Thyroid gland (tissue), 4 donors: ENCODE measurements around the gene SLAMF8.

Experiments used
- POLR2A ChIP-seq, 2 donors: fragments of 450-650 bp; IDR thresholded peaks; one replicate each; pipeline ENCODE4 v1.6.1; 2017; ENCODE audit warnings: antibody characterized with exemption in 2 of 2, mild to moderate bottlenecking in 2 of 2, moderate library complexity in 1 of 2
- TF ChIP-seq, protein P1 (sequence below), 6 experiments: fragments of 200-600 bp in 3 of 6; fragments of 450-650 bp in 3 of 6; sonication (generic) in 3 of 6; IDR thresholded peaks; one replicate each; pipeline ENCODE4 v1.5.1; 2016 to 2019; ENCODE audit warnings: antibody characterized with exemption in 6 of 6, mild to moderate bottlenecking in 2 of 6, inconsistent platforms in 1 of 6, moderate library complexity in 1 of 6

DNA sequence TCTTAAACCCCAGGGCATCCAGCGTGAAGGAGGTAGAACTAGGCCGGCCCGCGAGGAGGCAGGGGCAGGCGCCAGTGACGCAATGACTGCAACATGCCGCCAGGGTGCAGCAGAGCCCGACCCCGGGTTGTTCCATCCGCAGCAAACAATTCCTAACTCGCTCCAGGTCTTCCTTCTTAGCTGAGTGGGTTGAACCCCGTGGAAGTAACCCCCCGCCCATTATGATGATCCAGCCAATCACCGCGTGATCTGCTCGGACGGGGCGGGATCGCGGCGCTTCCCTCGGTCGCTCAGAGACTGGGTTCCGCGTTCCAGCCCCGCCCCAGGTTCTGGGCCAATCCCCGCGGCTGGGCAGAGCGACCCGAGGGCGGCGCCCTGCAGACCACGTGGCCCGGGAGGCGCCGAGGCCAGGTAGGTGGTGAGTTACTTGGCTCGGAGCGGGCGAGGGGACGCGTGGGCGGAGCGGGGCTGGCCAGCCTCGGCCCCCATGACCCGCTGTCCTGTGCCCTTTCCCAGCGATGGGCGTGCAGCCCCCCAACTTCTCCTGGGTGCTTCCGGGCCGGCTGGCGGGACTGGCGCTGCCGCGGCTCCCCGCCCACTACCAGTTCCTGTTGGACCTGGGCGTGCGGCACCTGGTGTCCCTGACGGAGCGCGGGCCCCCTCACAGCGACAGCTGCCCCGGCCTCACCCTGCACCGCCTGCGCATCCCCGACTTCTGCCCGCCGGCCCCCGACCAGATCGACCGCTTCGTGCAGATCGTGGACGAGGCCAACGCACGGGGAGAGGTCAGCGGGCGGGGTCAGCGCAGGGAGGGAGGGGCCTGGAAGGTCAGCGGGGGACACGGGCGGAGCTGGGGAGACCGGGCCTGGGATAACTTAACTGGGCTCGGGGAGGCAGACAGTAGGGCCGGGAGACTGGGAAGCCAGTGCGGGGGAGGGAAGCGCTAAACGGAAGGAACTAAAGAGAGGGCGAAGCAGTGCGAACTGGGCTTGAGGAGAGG lies 45.8 kb upstream of the SLAMF8 start, which contains the start of gene DUSP23:
- TF ChIP-seq, protein P1, sequence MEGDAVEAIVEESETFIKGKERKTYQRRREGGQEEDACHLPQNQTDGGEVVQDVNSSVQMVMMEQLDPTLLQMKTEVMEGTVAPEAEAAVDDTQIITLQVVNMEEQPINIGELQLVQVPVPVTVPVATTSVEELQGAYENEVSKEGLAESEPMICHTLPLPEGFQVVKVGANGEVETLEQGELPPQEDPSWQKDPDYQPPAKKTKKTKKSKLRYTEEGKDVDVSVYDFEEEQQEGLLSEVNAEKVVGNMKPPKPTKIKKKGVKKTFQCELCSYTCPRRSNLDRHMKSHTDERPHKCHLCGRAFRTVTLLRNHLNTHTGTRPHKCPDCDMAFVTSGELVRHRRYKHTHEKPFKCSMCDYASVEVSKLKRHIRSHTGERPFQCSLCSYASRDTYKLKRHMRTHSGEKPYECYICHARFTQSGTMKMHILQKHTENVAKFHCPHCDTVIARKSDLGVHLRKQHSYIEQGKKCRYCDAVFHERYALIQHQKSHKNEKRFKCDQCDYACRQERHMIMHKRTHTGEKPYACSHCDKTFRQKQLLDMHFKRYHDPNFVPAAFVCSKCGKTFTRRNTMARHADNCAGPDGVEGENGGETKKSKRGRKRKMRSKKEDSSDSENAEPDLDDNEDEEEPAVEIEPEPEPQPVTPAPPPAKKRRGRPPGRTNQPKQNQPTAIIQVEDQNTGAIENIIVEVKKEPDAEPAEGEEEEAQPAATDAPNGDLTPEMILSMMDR (IDR thresholded peaks at IDR 0.05), result peak; percentile 78 to 99 (median 96)
- peak; percentile 48 to 87 for TF ChIP-seq POLR2A (IDR thresholded peaks at IDR 0.05)
